Astrocyte (in vitro differentiated cells and primary cell): Measurements from ENCODE around the gene ATP6V0D1.

Experiments
- EZH2 ChIP-seq: IDR thresholded peaks from 2 replicates; pipeline ENCODE4 v1.6.1; 2012; ENCODE audit warnings: mild to moderate bottlenecking, low read length, inconsistent platforms; ENCODE audit not compliant: insufficient read depth
- TF ChIP-seq, protein P1 (sequence below): IDR thresholded peaks from 2 replicates; pipeline ENCODE4 v1.5.1; 2011; ENCODE audit warnings: low read depth, mild to moderate bottlenecking, inconsistent platforms, low read length, moderate library complexity; ENCODE audit not compliant: insufficient read depth

DNA sequence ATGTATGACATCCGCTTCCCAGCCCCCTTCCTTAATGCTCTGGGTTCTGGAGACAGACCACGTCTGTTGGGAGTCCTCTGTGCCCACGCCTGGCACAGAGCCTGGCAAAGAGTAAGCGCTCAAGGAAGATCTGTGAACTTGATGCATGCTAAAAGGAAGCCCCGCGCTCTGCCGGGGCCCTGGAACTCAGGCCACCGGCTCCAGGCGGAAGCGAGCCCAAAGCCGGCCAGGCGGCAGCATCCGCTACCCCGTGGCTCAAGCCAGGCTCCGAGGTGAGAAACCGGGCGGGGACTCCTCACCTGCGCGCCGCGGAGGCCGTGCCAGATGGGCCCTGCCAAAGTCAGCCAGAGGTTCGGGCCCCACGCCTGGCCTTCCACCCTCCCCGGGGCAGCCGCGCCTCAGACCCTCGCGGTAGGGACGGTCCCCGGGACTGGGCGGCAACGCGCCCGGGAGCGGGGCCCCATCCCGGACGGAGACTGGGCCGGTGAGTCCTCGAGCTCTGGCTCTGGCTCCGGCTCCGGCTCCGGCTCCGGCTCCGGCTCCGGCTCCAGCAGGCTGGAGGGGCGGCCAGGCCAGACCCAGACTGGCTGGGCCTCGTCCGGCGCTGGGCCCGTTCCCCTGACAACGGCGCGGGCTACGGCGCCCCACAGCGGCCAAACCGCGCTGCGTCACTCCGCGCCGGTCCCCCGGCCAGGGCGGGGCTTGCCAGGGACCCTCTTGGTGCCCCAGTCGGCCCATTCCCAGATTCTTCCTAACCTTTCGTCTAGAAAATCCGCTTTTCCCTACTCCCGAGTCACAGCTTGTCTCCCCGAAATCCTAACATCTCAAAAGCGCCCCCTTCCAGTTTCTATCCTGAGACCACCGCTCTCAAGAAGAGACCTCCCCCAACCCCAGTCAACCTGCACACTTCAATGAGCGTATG is 64.8 kb downstream of the ATP6V0D1 start, which contains the start of gene ZDHHC1:
- TF ChIP-seq EZH2 = no peak
- TF ChIP-seq, protein P1, sequence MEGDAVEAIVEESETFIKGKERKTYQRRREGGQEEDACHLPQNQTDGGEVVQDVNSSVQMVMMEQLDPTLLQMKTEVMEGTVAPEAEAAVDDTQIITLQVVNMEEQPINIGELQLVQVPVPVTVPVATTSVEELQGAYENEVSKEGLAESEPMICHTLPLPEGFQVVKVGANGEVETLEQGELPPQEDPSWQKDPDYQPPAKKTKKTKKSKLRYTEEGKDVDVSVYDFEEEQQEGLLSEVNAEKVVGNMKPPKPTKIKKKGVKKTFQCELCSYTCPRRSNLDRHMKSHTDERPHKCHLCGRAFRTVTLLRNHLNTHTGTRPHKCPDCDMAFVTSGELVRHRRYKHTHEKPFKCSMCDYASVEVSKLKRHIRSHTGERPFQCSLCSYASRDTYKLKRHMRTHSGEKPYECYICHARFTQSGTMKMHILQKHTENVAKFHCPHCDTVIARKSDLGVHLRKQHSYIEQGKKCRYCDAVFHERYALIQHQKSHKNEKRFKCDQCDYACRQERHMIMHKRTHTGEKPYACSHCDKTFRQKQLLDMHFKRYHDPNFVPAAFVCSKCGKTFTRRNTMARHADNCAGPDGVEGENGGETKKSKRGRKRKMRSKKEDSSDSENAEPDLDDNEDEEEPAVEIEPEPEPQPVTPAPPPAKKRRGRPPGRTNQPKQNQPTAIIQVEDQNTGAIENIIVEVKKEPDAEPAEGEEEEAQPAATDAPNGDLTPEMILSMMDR = peak; percentile 20
